Lower leg skin (tissue), 3 donors: Measurements from ENCODE around the gene HOMER1.

Experiments used
- CTCF ChIP-seq, 3 donors: fragments of 450-650 bp; IDR thresholded peaks; one replicate each; pipeline ENCODE4 v1.5.1; 2016; ENCODE audit warnings: antibody characterized with exemption in 3 of 3, mild to moderate bottlenecking in 3 of 3, moderate library complexity in 2 of 3
- POLR2A ChIP-seq, 2 donors: fragments of 450-650 bp; IDR thresholded peaks; one replicate each; pipeline ENCODE4 v1.6.1; 2016 to 2017; ENCODE audit warnings: antibody characterized with exemption in 2 of 2, mild to moderate bottlenecking in 1 of 2, moderate library complexity in 1 of 2

- no peak for TF ChIP-seq CTCF (IDR thresholded peaks at IDR 0.05)
- TF ChIP-seq POLR2A (IDR thresholded peaks at IDR 0.05), result no peak
Observed at GRCh38 chr5:79547429-79547822, 33.5 kb upstream of the HOMER1 start.
